Measurements from ENCODE around the gene CST7. TPM values are rescaled to one million over a fixed set of nuclear protein-coding genes. Genes with fewer than 3 reads are reported as not detected.

Gene CST7
- total RNA-seq, 1 experiment from 2014 or later = 1.1 TPM

DNA sequence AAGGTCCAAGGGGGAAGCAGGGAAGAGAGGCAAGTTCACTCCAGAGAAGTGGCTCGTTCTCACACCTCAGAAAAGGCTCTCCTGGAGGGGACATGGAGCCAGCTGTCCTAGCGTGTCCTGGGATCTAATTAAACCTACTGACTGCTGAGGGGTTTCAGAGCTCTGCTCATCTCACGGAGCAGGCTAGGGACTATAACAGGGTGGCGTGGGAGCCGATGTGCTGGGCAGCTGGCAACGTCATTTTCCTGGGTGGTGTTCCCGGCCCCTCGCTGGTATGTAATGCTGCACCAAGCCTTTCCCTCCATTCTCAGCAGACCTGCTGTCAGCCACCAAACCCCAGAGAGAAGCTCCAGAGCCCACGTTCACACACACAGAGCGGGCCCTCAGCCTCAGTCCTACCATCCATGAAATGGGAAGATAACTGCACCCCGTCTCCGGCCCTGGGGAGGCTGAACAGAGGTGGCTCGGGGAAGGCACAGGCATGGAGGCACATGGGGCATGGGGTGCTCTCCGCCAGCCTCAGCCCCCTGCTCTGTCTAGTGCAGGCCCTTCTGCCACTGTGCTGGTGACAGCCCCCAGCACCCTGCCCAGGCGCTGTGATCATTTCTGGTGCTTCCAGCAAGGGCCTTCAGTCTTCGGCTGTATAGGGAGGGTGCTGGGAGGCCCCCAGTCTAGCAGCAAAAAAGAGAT, 1.9 kb downstream of the CST7 start:
- no peak for DNase-seq (ENCODE audit: low spot score)

DNA sequence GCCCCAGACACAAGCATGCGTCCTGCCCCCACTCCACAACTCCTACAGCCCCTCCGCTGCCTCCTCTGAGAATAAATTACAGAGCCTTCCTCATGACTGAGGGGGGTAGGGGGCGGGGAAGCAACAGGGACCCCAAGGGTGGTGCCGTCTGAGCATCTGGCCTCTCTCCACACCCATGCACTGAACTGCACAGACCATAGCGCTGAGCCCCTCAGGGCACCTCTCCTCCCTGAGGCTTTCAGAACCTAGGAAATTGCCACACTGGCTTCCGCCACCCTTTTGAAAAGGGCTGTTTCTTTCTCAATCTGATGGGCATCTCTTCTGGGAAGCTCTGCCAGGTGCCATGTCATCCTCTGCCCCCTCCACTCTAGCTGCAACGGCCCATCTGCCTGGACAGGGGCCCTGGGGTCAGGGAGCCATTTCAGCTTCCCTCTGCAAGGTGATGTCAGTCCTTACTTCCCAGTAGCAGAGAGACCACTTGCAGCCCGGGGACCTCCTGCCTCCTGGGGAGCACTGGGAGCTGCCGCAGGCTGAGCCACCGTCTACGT, 2.5 kb downstream of the CST7 start:
- DNase-seq (ENCODE audit: low spot score) = no peak

- no peak for DNase-seq (ENCODE audit: low spot score)
Measured at GRCh38 chr20:24952376-24953208, 3.5 kb downstream of the CST7 start.

GRCh38 chr20:24953209-24953575, 4.1 kb downstream of the CST7 start:
- no peak for DNase-seq (ENCODE audit: low spot score)

DNA sequence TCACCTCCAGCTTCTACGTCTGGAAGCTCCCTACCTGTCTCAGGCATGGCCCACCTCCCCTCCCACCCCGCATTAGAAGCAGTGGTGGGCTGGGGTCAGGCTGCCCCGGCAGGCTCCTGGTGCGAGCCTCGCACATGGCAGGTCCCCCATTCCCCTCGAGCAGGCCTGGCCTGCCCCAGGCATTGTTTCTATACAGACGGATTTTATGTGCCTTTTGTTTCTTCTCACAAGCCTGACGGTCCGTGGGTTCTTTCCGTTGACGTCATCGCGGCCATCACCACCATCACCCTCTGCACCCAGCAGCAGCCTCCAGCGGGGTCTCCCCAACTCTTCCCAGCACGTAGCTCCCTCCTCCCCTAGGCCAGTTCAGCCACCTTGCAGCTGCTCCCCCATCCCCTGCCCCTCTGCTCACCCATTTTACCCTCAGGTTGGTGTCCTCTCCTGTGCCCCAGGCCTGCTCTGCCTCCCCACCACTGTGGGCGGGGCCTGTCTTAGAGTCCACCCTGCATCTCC, 4.6 kb downstream of the CST7 start:
- no peak for DNase-seq (ENCODE audit: low spot score)

DNA sequence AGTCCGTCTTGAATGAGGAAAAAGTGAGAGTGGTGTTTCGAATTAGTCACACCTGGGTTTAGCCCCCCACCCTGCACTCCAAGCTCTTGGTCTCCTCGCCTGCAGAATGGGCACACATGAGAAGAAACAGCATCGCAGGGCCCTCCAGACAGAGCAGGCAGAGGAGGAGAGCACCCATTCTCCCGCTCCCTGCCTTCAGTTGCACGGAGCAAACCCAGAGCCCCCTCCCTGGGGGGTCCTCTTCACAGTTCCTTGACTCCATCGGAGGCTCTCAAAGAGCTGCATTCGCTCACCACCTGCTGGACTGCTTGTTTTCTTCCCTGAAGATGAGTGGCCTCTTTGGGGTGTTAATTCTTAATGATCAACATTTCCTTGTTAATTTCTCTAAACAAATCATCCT, 5.1 kb downstream of the CST7 start:
- no peak for DNase-seq (ENCODE audit: low spot score)

DNA sequence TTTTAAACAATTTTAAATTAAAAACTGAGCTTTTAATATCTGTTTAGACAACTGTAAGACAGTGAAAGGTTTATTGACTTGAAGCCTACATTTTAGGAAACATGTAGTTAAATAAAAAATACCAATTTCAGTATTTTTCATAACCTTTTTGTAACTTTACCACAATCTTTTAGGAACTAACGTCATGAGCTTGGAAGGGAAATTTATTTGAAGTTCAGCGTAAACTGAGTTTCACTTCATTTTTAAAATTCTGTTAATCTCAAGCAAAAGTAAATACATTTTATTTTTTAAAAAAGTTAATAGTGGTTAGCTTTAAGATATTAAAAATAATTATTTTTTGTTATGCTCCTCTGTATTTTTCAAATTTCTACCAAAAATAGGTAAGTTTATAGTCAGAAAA, 5.5 kb downstream of the CST7 start:
- DNase-seq (ENCODE audit: low spot score) = no peak

GRCh38 chr20:24955045-24955444, 6.0 kb downstream of the CST7 start:
- DNase-seq (ENCODE audit: low spot score) = no peak

DNA sequence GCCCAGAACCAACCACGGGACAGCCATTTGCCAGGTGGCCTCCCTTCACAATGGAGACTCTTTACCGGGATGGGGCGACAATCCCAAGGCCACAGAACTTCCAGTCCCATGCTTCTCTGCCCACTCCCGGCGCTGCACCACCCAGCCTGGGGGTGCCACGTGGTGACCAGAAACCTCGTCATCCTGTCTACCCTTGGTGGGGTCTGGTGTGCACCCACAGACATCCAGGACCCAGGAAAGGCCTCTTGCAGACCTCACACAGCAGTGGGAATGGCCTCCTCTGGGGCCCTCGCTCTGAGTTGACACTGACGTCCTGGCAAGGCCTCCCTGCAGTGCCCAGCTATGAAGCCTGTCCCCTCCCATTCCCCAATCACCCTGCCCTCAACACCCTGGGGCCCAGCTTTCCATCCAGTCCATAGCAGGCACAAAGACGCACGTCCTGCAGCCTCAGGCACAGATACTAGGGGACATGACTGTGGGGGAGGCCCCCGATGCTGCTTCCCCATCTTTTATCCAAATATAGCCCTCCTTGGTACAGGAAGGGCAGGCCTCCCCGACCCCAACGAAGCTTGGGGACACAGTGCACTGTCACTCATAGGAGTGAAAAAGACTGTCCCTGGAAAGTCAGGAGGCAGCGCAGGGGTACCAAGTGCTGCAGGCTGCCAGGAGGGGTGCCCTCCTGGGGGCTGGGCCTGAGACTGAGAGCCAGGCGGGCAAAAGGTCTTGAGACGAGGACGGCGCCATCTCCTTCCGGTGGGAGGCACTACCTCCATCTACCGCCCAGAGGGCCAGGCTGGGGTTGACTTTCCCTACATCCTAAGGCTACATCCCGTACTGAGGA, 7.2 kb downstream of the CST7 start:
- no peak for DNase-seq (ENCODE audit: low spot score)

GRCh38 chr20:24957326-24958016, 8.4 kb downstream of the CST7 start:
- no peak for DNase-seq (ENCODE audit: low spot score)

GRCh38 chr20:24958506-24959385, 9.7 kb downstream of the CST7 start:
- DNase-seq (ENCODE audit: low spot score) = no peak

DNA sequence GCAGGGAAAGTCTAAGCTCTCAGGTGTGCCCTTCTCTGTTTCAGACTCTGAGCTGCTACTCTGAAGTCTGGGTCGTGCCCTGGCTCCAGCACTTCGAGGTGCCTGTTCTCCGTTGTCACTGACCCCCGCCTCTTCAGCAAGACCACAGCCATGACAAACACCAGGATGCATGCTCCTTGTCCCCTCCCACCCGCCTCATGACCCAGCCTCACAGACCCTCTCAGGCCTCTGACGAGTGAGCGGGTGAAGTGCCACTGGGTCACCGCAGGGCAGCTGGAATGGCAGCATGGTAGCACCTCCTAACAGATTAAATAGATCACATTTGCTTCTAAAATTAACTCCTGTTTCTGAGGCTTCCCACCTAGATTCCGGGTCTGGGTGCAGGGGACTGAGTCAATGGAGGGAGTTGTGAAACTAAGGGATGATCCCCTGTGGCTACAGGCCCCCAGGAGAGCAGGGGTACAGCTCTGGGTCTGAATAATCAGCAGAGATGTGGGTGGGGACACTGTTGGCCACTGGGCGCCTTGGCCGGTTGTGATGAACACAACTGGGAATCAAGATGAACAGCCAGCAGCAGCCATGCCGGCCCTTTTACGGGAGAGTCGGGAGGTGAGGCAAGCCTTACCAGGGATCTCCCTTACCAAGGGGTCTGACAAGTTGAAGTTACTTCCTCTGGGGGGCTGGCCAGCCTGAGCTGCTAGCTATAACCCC, 10.7 kb downstream of the CST7 start:
- DNase-seq (ENCODE audit: low spot score) = no peak

DNA sequence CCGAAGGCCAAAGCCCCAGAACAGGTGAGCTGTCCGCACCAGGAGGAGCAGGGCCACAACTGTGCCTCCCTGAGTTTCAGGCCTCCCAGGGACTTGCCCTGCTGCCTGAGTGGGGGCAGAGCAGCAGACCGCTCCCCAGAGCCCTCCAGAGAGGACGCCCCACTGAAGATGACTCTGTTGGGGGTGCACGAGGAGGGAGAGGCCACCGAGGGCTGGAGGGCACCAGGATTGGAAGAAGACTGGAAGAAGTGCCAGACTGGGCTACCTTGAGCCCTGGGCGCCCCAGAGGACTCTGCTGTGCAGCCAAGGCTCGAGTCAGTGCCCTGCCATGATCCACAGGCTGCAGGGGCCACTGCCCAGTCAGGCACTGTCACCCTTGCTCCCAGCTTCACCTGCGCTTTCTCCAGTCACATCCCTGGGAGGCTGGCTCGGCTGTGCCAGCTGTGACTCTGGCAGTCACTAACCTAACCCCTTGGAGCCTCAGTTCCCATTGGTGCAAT, 11.3 kb downstream of the CST7 start:
- no peak for DNase-seq (ENCODE audit: low spot score)

DNA sequence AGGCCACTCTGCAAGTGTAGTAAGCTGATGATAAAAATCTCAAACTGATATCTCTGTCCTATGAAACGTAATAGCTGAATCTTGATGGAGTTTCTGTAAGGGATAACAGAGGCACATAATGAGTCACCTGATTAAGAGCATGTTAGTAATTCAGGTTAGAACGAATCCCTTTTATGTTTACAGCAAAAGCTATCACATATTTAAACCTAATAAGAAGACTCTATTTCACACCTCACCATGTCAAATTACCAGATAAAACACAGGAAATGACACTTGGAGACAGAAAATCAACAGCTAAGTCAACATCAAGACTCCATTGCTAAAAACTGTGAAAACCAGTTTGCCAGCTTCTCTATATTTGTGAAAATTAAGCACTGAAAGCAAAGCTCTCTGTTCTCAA, 11.8 kb downstream of the CST7 start:
- DNase-seq (ENCODE audit: low spot score) = no peak

GRCh38 chr20:24961384-24962181, 12.5 kb downstream of the CST7 start:
- no peak for DNase-seq (ENCODE audit: low spot score)

- no peak for DNase-seq (ENCODE audit: low spot score)
Measured at GRCh38 chr20:24962182-24962492, 13.1 kb downstream of the CST7 start.

DNA sequence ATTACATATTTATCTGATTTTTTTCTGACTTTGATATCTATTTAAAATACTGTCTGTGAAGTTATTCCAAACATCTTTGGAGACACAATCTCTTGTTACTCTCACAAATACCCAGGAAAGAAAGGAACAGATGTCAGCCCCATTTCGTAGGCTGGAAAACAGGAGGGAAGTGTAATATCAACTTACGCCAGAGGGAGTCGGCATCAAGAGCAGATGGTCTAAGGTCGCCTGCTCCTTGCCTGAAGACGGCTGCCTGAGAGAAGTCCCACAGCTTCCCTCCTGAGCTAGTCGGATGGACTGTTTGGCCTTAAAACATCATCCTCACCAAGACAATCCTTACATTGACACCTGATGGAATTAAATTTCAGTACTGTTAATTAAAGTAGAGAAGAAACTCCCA, 13.4 kb downstream of the CST7 start:
- DNase-seq (ENCODE audit: low spot score) = no peak

DNA sequence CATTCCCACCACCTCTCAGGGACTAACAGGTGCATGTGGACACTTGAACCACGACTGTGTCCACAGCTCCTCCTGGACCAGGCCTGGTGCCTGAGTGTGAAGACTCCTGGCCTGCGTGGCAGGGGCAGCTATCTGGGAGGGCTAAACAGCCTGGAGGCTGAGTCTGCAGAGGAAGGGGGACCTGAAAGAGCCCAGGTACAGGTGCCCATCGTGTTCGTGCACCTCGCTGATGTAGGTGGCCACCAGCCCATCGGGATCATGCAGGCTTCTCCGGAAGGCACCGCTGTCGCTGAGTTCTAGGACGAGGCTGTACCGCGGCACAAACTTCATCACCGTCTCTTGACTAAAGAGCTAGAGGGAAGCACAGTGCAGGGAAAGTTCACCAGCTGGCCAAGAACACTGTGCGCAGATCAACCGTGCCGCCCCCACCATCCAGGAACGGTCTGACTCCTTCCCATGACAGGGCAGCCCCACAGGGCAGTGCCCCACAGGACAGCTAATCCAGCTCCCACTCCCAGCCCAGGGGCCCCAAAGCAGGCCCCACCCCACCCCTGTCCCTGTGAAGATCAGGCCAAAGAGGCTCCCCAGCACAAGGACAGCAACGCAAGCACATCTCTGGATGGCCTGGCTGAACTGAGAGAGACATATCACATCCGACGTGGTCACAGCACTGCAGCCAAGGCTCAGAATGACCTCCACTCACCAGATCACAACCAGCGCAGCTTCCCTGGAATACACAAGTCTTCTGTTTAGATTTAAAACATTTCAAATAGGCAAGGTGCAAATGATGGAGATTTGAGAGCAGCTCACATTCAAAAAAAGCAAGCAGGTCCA, 14.8 kb downstream of the CST7 start:
- DNase-seq (ENCODE audit: low spot score) = no peak
